HG02759 (cell line): ENCODE results near the gene TGFBR2.
"Not testable (repeated sequence)": the region's sequence is repeated elsewhere in the genome, so short reads cannot be mapped to it uniquely, and the experiment has no call there.

Experiments
- ATAC-seq: cut with Tn5 transposase; IDR thresholded peaks from one replicate; pipeline ENCODE4 v1.9.1; 2021; ENCODE audit warnings: mild to moderate bottlenecking, moderate library complexity; ENCODE audit not compliant: unreplicated experiment

Gene TGFBR2

DNA sequence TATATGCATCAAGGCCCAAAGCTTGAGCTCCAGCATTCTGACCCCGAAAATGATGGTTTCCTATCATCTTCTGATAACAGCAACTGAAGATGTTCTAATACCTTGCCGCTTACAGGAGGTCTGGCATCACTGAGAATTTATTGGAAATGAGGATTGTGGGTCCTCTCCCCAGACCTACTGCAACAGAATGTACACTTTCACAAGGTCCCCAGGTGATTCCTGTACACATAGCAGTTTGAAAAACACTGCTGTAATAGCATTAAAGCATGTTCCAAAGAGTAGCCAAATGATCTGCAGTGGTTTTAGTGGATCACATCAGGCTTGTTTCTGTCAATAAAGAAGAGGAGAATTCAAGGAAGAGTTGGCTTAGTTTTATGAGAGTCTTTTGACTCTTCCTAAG, 11.3 kb downstream of the TGFBR2 start:
- no peak for ATAC-seq

DNA sequence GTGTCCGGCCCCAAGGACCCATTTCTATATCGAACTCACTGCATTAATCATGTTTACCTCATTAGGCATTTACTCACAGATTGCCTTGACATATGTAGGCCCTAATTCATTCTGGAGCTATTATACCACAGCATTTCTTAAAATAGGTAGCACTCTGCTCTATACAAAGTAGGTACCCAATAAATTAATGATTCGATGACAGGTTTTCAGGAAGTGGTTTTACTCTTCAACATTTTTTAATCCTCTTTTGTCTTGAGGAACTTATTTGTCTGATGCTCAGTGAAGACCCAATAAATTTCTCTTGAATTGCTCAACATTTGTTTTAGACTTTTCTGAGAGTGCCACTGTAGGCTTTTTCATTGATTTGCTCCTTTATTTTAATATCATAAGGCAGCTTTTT, 12.1 kb downstream of the TGFBR2 start:
- ATAC-seq = no peak

DNA sequence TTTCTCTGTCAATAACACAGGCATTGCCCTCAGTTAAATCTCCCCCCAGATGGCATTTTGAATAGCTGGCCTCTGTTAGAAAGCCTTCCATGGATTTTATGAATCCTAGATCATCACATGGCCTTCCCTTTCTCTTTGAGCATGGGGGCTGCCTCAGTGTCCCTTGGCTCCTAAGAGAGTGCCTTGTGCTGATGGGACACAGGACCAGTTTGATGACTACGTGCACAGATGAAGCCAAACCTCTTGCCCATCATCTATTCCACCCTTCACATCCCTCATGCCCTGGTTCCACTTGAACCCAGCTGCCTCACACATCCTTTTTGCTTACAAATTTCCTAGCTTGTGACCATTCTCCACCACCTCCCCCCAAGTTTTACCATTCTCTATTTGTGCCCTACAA, 12.9 kb downstream of the TGFBR2 start:
- no peak for ATAC-seq

DNA sequence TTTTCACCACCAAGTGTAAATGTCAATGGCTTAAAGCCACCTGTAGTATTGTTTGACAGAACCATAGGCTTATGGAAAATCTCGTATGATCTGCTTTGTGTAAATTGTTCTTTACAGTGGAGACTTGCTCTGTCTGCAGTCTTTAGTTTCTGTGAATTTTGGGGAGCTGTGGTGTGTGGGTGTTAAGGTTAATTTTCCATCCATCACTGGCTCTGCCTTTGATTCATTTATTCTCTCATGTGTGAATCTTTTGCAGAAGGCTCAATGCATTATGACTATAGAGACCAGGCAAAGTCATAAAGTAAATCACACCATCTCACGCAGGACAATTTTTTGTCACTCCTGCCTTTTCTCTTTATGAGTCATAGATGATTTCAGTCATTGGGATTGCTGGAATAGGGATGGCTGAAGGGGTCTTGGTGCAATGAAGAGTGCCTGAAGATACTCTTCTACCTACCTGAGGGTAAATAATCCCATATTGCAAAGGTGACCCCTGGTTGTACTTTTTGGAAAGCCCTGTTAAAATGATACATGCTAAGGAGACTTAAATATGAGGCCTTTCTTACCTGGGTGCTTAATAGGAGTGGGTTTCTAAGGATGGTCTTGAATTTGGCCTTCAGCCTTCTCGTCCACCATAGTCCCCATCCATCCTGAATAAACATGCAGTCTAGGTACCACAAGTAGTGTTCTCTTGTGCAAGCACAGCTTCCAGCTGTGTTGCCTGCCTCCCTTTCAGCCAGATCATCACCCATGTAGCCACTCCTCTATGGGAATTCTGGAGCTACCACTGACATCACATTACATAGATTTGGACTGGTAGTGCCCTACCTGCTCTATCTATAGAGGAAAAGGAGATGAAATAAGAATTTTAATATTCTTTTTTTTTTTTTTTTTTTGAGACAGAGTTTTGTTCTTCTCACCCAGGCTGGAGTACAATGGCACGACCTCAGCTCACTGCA, 14.3 kb downstream of the TGFBR2 start:
- no peak for ATAC-seq

DNA sequence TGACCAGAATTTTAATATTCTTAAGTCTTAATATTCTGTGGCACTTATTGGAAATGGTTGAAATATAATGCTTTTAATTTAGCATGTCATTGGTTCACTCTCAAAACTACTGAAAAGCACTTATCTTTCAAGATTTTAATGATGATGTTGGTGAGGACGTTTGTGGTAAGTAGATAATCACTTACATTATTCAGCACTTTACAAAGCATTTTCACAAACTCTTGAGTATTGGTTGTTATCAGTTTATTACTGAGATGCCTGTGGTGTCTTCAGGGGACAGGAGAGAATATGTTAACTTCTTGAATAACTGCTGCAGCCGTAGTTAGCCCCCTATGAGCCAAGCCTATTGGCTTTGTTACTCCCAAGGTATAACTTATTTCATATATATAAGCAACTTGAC, 15.2 kb downstream of the TGFBR2 start:
- ATAC-seq = no peak

DNA sequence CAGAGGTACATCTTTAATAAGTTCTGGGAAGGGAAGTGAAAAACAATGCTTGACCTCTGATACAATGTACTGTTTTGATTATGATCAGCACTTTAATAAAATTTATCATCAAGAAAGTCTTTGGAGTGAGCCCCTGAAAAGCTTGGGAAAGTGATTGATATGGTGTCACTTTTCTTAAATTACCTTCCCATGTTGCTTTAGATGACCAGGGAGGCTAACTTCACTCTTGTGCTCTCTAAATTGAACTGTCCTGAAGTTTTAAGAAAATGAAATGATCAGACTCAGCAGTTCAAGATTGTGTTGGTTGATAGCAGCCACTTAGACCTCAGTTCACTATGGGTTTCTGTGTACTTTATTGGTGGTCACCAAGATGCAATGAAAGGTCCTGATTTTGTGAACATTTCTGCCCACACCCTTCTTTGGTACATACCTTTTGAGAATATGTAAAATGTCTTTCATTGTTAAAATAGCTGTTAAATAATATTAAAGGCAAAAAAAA, 15.7 kb downstream of the TGFBR2 start:
- ATAC-seq = no peak

DNA sequence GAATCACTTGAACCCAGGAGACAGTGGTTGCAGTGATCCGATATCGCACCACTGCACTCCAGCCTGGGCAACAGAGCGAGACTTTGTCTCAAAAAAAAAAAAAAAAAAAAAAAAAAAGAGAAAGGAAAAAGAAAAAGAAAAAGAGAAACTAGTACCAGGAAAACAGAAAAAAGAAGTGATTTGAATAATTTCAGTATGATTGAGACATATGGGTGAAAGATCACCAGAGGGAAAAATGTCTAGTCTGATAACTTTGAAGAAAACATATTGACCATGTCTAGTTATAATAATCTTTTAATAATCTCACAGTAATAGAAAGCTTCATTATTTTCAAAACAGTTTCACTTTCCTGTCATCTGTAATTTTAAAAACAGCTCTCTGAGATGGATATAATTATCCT, 16.4 kb downstream of the TGFBR2 start:
- no peak for ATAC-seq

DNA sequence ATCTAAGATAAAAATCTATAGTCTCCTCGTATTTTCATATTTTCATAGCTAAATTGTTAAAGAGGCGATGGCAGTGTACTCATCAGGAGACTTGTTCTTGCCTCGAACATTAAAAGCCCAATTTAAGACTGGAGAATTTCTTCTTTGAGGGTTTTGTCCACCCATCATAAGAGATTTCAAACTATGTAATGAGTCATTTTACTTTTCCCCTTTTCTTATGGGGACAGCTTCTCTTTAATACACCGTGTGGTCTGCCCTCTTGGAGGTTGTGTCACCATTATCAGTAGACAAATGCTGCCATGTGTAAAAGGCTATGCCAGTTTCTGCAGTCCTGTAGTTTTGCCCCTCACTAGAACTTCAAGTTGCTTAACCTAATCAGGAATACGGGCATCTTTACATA, 16.9 kb downstream of the TGFBR2 start:
- no peak for ATAC-seq

DNA sequence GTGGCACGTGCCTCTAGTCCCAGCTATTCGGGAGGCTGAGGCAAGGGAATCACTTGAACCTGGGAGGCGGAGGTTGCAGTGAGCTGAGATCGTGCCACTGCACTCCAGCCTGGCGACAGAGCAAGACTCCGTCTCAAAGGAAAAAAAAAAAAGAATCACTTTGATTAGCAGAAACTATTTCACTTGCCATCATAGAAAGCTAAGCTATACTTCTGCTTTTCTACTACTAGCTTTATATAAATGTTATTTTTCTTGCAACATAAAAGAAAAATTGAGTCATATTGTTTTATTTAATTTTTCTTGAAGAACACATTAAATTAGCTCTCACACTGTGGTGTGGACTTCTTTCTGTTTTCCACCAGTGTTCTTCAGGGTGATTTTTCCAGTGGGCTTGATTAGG, 18.1 kb downstream of the TGFBR2 start:
- not testable (repeated sequence) for ATAC-seq

DNA sequence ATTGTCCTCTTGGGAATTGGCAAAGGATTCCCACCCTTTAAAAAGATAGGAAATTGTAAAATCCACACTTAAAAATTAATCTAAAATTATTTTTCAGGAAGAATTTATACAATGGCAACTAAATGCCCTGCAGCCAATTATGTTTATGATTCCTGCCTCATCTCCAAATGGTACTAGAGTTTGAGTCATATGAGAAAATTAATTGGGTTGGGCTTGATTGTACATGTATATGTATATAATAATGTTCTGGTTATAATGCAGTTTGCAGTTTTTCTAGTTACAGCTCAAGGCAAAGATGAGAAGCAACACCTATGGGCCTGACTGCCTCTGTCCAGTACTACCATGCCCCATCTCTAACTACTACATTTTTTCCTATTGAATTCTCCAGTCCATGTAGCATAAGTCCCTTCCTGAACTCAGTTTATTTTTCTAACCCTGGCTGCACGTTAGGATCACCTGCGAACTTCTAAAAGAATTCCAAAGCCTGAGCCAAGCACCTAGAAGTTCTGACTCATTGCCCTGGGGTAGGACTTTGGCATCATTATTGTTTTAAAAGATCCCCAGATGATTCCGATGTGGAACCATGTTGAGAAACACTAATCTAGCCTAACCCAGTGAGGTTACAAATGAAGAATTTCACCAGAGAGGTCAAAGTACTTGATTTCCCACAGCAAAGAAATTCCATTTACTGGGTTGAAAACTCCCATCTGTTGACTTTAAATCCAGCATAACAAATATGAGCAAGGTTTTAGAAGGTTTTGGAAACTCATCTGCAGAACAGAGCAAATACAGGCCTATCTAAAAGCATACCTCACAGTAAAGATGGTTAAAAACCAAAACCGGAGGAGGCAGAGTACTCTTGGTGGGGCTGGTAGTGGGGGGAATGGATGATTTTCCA, 19.4 kb downstream of the TGFBR2 start:
- no peak for ATAC-seq

DNA sequence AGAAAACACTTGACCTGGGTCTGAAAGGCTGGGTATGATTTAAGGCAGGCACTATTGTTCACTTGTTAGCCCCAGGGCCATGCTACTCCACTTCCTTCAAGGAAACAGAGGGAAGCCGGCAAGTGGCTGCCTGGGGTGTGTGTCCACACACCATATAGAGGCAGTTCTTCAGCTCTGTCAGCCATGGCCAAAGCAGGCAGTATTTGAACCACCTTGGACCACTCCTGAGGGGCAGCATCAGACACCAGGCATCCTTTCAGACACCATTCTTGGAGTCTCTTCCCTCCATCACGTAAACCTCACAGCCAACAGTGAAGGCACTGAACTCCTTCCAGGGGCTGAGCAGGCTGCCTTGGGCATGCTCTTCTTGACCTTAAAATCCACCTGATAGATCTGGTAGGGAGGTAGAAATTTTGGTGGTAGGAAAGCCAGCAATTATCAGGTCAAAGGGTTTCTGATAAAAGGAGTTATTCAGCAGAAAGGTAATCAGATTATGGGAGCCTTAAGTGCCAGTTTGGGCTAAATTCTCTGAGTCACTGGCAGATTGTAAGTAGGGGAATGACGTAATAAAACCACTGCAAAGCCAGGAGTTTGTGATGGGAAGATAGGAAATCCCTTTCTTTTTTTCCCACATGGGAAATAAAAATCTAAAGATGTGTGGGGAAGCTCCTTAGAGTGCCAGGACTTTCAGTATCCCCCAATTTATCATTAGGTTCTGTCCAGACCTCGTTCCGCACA, 20.2 kb downstream of the TGFBR2 start:
- no peak for ATAC-seq

DNA sequence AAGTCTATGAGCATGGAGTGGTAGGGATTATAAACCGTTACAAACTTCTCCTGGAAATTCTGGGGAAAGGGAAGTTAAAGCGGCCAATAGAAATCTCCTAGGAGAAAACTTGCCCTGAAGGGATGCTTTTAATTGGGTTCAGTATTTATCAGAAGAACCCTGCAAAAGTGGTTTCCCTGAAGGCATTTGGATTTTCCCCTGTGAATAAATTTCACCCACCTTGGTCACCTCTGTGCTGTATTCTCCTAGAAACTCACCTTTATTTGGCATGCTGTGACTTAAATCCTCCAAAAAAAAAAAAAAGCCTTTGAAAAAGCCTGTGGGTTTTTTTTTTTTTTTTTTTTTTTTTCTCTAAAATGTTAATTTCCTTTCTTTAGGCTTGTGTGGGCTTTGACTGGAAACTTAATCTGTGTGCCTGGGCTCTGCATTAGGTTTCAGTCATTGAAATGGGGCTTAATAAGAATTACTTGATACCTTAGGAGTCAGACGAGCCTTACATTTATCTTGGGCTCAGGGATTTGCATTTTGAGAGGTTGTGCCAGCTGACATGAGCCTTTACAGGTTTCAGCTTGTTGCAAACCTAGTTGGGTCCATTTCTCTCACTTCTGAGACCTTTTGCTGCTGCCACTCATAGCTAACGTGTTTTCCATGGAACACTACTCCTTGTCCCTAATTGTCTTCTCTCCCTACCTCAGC, 22.0 kb downstream of the TGFBR2 start:
- ATAC-seq = no peak

DNA sequence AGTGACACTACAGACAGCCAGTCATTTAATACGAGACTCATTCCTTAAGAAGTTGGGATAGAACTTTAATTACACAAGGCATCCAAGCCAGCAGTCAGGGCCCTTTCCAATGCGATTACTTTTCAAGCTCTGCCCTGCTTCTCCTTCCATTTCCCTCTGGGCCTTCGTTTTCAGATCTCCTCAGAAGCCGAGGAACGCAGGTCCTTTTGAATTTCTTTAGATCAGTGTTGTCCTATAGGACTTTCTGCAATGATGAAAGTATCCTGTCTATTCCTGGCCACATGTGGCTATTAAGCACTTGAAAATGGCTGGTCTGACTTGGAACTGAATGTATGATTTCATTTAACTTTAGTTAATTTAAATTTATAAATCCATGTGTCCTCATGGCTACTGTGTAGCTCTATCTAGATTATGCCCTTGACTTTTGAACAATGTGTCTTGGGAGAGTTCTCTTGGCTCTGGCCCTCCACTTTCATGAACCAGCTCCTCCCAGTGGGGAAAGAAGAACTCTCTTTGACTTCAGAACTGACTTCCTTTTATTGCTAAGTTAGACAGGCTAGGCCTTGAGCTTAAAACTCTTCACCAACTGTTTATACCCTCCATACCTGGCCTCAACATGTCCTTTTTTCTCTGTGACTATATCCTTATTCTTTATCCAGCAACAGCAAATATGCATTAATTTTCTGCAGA, 22.6 kb downstream of the TGFBR2 start:
- ATAC-seq = no peak

DNA sequence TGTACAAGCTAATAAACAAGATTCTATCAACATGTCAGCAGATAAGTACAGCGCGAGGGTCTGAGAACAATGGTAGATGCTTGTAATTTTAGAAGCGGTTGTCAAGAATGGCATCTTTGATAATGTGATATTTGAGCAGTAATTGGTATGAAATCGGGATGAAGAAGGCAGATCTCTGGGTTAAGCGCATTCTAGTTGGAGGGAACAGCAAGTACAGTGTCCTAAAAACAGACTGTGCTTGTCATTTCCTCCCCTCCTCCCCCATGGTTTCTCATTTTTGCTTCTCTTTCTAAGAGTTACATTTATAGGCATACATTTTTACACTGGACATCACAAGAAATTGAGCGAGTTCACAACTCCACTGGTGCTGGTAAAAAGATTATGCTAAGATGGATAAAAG, 23.3 kb downstream of the TGFBR2 start:
- no peak for ATAC-seq

DNA sequence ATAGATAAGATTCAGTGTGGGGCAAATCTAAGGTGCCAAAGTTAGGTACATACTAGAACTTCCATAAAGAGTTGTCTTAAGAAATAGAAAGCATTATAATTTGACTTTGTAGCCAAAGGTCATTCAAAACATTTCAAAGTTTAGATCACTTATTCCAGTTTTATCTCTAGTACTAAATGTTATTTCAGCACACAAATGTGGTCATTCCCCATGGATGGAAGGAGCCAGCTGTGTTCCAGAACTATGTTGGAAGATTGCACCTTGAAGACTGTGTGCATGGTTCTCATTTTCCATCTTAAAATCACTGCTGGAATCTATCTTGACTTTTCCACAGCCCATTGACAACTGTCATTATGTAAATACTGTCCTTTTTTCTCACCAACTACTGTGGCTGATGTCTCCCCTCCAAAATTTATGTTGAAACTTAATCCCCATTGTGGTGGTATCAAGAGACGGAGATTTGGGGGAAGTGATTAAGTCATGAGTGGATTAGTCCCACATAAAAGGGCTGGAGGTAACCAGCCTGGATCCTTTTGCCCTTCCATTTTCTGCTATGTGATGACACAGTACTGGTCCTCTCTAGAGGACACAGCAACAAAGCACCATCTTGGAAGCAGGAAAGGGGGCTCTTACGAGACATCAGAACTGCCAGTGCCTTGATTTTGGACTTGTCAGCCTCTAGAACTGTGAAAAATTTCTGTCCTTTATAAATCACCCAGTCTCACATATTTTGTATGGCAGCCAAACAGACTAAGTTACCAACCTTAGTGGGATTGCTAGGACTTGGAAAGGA, 24.0 kb downstream of the TGFBR2 start:
- ATAC-seq = no peak

DNA sequence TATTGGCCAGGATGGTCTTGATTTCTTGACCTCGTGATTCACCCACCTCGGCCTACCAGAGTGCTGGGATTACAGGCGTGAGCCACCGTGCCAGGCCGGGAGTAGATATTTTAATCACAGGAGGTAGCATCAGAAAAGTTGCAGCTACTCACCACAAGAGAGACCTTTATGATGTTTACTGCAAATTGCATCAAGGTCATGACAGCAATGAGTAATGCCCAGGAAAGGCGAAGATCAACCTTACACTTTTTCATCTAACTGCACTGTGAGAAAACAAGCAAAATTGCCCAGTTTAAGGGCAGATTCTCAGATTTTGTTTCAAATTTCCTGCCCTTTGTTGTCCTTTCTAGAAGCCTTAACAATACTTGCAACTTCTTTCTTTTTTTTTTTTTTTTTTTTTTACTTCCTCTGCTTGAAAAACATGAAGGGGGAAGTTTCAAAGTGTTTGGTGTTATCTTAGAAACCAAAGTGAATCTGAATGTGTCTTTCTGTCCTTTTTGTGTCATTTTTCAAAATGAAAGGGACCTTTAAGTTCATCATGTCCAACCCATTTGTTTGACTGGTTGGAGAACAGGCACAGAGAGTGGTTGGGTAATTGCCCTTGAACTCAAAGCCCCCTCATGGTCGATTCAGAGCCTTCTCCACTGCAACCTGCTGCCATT, 25.0 kb downstream of the TGFBR2 start:
- no peak for ATAC-seq

DNA sequence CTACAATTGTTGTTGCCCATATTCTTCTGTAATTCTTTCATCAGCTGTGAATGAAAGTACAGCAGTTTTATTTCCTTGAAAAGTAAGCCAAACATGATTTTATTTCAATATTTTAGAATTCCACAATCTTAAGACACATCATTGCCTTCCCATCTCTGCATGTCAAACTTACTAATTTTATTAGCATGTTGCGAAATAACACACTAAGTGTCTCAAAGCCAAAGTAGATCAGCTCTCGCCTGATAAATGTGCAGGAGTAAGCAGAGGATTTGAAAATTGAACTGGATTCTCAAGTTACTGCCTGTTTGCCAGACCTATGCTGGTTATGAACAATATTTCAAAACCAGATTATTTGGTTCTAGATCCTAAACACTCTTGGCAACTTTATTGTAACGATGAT, 25.7 kb downstream of the TGFBR2 start:
- ATAC-seq = no peak

DNA sequence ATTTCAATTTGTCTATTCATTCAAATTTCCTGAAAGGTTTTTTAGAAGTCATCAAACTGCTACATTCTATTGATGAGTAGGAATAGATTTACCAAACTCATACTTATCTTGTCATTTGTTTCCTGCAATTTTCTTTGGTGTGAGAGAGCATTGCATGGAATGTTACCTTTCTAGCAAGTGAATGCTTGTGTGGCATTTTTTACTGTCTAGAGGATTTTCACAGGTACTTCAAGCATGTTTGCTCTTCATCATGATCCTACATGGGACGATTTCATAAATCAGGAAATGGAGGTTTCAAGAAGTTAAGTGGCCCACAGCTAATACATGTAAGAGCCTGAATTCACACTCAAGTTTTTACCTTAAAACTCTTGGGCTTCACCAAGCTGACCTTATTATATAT, 26.1 kb downstream of the TGFBR2 start:
- no peak for ATAC-seq
